Esophagus squamous epithelium (tissue), 5 donors: Measurements from ENCODE around the gene SNX10. TPM values are rescaled to one million over a fixed set of nuclear protein-coding genes. Genes with fewer than 3 reads are reported as not detected.

Experiments used
- DNase-seq: peaks from one replicate; lab custom pipeline; 2025; lab: John Stamatoyannopoulos, UW
- H3K27ac ChIP-seq, 4 donors: fragments of 200-600 bp; sonication (generic); one replicate each; pipeline ENCODE4 v1.5.1; 2016 to 2019; ENCODE audit warnings: mild to moderate bottlenecking in 1 of 4
- H3K27me3 ChIP-seq, 4 donors: fragments of 200-600 bp; sonication (generic); 1 replicate in 3 of 4; 2 replicates in 1 of 4; pipeline versions ENCODE4 v1.5.1 to v1.6.0; 2017 to 2021; ENCODE audit warnings: antibody characterized with exemption in 1 of 4
- H3K36me3 ChIP-seq, 3 donors: fragments of 200-600 bp; sonication (generic); one replicate each; pipeline ENCODE4 v1.5.1; 2016 to 2019
- H3K4me1 ChIP-seq, 3 donors: fragments of 200-600 bp; sonication (generic); one replicate each; pipeline ENCODE4 v1.5.1; 2017 to 2019
- H3K4me3 ChIP-seq, 4 donors: fragments of 200-600 bp; sonication (generic); 1 replicate in 3 of 4; 2 replicates in 1 of 4; pipeline ENCODE4 v1.5.1; 2016 to 2019; ENCODE audit warnings: mild to moderate bottlenecking in 2 of 4, moderate library complexity in 1 of 4
- H3K9me3 ChIP-seq, 3 donors: fragments of 200-600 bp; sonication (generic); one replicate each; pipeline ENCODE4 v1.5.1; 2016 to 2019
- CTCF ChIP-seq, 6 experiments: fragments of 450-650 bp in 4 of 6; fragments of 200-600 bp in 2 of 6; sonication (generic) in 2 of 6; IDR thresholded peaks; one replicate each; pipeline ENCODE4 v1.5.1; 2016 to 2019; ENCODE audit warnings: antibody characterized with exemption in 6 of 6, mild to moderate bottlenecking in 4 of 6, moderate library complexity in 4 of 6
- POLR2A ChIP-seq, 4 donors: fragments of 450-650 bp; IDR thresholded peaks; one replicate each; pipeline ENCODE4 v1.6.1; 2017; ENCODE audit warnings: antibody characterized with exemption in 4 of 4, mild to moderate bottlenecking in 4 of 4, moderate library complexity in 3 of 4
- WGBS, 2 donors: methylation state at CpG; one replicate each; pipeline ENCODE4 v1.1.5; 2018; 5-methylcytosine and 5-hydroxymethylcytosine counted together
- intact Hi-C: fragments of 100-400 bp; cut with DNase I; formaldehyde crosslinking; loops from one replicate; pipeline ENCODE4 v1.15.0; 2022
- total RNA-seq, 4 donors: library from RNA; depleted of rRNA; stranded (reverse); fragments of >200 nt; gene quantifications; one replicate each; pipeline ENCODE4 v1.1.0, GENCODE V29; 2016
- donor health status: DM: yes; HTN: yes; CAD: no.

The SNX10 gene
- total RNA-seq, 4 donors from 2014 or later = 2.7 to 7.4 (median 3.6) TPM; not detected in 1

GRCh38 chr7:26398427-26398755 is 106.7 kb downstream of the SNX10 start:
- Histone ChIP-seq H3K27ac (peak overlapping the region; percentile 44 to 82 (median 77)), H3K36me3 (no peaks in the 10 kb centered on the region), H3K9me3 (no peaks in the 10 kb centered on the region), H3K27me3 (peaks cover 0 to 36% (median 0%) of the 10 kb centered on the region in 4 donors), H3K4me3 (peak overlapping the region; percentile 42 to 82 (median 54)), H3K4me1 (peaks cover 4 to 29% (median 6%) of the 10 kb centered on the region in 3 donors)
- 0 to 1% methylated on average over 6 to 14 of the region's 36 CpGs for WGBS, 2 donors
- no peak for TF ChIP-seq CTCF (IDR thresholded peaks at IDR 0.05)
- peak in 2 of 4 donors; percentile 12 to 27 for TF ChIP-seq POLR2A (IDR thresholded peaks at IDR 0.05)
- DNase-seq = peak; percentile 30
- intact Hi-C loops = no loop called here

GRCh38 chr7:26398756-26399509 is 107.3 kb downstream of the SNX10 start:
- Histone ChIP-seq H3K36me3 (no peaks in the 10 kb centered on the region), H3K27me3 (peaks cover 0 to 31% (median 0%) of the 10 kb centered on the region in 4 donors), H3K4me3 (peak overlapping the region; percentile 42 to 82 (median 54)), H3K27ac (peak overlapping the region; percentile 44 to 82 (median 64)), H3K9me3 (no peaks in the 10 kb centered on the region), H3K4me1 (peaks cover 4 to 29% (median 6%) of the 10 kb centered on the region in 3 donors)
- TF ChIP-seq CTCF (IDR thresholded peaks at IDR 0.05) (peak in 2 of 6 experiments; percentile 4 to 10), POLR2A (IDR thresholded peaks at IDR 0.05) (peak in 1 of 4 donors; percentile 1)
- intact Hi-C loops = no loop called here
- WGBS, 2 donors = 2% methylated on average over 45 to 49 of the region's 52 CpGs
- DNase-seq = peak; percentile 56

GRCh38 chr7:26399736-26400135 is 108.1 kb downstream of the SNX10 start:
- TF ChIP-seq POLR2A (IDR thresholded peaks at IDR 0.05) (no peak), CTCF (IDR thresholded peaks at IDR 0.05) (no peak)
- no peak for DNase-seq
- H3K4me3 ChIP-seq = peak overlapping the region in 1 of 4 donors; percentile 66
- H3K9me3 ChIP-seq = no peaks in the 10 kb centered on the region
- H3K4me1 ChIP-seq = peaks cover 4 to 29% (median 6%) of the 10 kb centered on the region in 3 donors
- H3K36me3 ChIP-seq = no peaks in the 10 kb centered on the region
- intact Hi-C loops = no loop called here
- H3K27me3 ChIP-seq = peaks cover 0 to 31% (median 0%) of the 10 kb centered on the region in 4 donors
- 100% methylated on average over 1 of the region's 1 CpG for WGBS, 2 donors
- peak overlapping the region in 2 of 4 donors; percentile 45 to 82 for H3K27ac ChIP-seq

GRCh38 chr7:26403640-26404039 is 112.0 kb downstream of the SNX10 start:
- DNase-seq = no peak
- Histone ChIP-seq H3K4me3 (no peak overlapping the region), H3K27ac (no peak overlapping the region), H3K27me3 (peaks cover 0 to 12% (median 0%) of the 10 kb centered on the region in 4 donors), H3K4me1 (peaks cover 4 to 13% (median 6%) of the 10 kb centered on the region in 3 donors), H3K36me3 (no peaks in the 10 kb centered on the region), H3K9me3 (no peaks in the 10 kb centered on the region)
- TF ChIP-seq CTCF (IDR thresholded peaks at IDR 0.05) (no peak), POLR2A (IDR thresholded peaks at IDR 0.05) (no peak)
- 85 to 93% methylated on average over 3 of the region's 3 CpGs for WGBS, 2 donors
- intact Hi-C loops = no loop called here
